ENCODE data around the gene ACACA.

The ACACA gene

GRCh38 chr17:37286430-37286829 lies 120.2 kb downstream of the ACACA start:
- Histone ChIP-seq H3K4me3 (no peak overlapping the region), H3K9me3 (no peaks in the 10 kb centered on the region), H3K27me3 (no peaks in the 10 kb centered on the region), H3K36me3 (peaks cover 0 to 5% (median 4%) of the 10 kb centered on the region in 3 donors), H3K4me1 (peaks cover 0 to 15% (median 2%) of the 10 kb centered on the region in 4 donors), H3K27ac (no peak overlapping the region)
- intact Hi-C loops (cut with DNase I; ENCODE audit: low total_unique reads), result no loop called here
- TF ChIP-seq, protein P1, sequence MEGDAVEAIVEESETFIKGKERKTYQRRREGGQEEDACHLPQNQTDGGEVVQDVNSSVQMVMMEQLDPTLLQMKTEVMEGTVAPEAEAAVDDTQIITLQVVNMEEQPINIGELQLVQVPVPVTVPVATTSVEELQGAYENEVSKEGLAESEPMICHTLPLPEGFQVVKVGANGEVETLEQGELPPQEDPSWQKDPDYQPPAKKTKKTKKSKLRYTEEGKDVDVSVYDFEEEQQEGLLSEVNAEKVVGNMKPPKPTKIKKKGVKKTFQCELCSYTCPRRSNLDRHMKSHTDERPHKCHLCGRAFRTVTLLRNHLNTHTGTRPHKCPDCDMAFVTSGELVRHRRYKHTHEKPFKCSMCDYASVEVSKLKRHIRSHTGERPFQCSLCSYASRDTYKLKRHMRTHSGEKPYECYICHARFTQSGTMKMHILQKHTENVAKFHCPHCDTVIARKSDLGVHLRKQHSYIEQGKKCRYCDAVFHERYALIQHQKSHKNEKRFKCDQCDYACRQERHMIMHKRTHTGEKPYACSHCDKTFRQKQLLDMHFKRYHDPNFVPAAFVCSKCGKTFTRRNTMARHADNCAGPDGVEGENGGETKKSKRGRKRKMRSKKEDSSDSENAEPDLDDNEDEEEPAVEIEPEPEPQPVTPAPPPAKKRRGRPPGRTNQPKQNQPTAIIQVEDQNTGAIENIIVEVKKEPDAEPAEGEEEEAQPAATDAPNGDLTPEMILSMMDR (IDR thresholded peaks at IDR 0.05), result no peak
- DNase-seq, result no peak

DNA sequence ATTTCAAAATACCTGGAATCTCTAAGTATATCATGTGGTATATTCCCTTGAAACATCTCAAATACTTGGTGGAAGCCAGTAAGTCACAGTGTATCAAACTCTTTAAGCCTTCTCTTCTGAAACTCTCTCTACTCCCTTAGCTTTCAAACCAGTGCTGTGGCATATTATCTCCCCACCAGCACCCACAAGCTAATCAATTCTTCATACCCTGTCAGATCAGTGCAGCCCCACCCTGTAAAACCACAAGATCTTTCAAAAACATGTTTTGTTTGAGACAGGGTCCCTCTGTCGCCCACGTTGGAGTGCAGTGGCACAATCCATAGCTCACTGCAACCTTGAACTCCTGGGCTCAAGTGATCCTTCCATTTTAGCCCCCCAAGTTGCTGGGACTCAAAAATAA lies 122.4 kb downstream of the ACACA start:
- Histone ChIP-seq H3K4me3 (no peak overlapping the region), H3K4me1 (peaks cover 0 to 15% (median 2%) of the 10 kb centered on the region in 4 donors), H3K27ac (no peak overlapping the region), H3K27me3 (no peaks in the 10 kb centered on the region), H3K9me3 (no peaks in the 10 kb centered on the region), H3K36me3 (peaks cover 0 to 8% (median 4%) of the 10 kb centered on the region in 3 donors)
- TF ChIP-seq, protein P1 (IDR thresholded peaks at IDR 0.05), result no peak
- DNase-seq, result no peak
- intact Hi-C loops (cut with DNase I; ENCODE audit: low total_unique reads), result no loop called here

GRCh38 chr17:37283414-37283961 lies 123.1 kb downstream of the ACACA start:
- Histone ChIP-seq H3K36me3 (peaks cover 0 to 8% (median 4%) of the 10 kb centered on the region in 3 donors), H3K9me3 (no peaks in the 10 kb centered on the region), H3K4me3 (no peak overlapping the region), H3K4me1 (peaks cover 0 to 15% (median 2%) of the 10 kb centered on the region in 4 donors), H3K27me3 (no peaks in the 10 kb centered on the region), H3K27ac (no peak overlapping the region)
- no peak for DNase-seq
- intact Hi-C loops (cut with DNase I; ENCODE audit: low total_unique reads), result no loop called here
- TF ChIP-seq, protein P1 (IDR thresholded peaks at IDR 0.05), result no peak

- no peaks in the 10 kb centered on the region for H3K27me3 ChIP-seq
- H3K36me3 ChIP-seq, result peaks cover 3 to 22% (median 7%) of the 10 kb centered on the region in 3 donors
- peaks cover 0 to 15% (median 2%) of the 10 kb centered on the region in 4 donors for H3K4me1 ChIP-seq
- H3K27ac ChIP-seq, result no peak overlapping the region
- intact Hi-C loops (cut with DNase I; ENCODE audit: low total_unique reads), result no loop called here
- no peak for DNase-seq
- TF ChIP-seq, protein P1 (IDR thresholded peaks at IDR 0.05), result no peak
- no peak overlapping the region for H3K4me3 ChIP-seq
- no peaks in the 10 kb centered on the region for H3K9me3 ChIP-seq
Observed at GRCh38 chr17:37280841-37281240, 125.8 kb downstream of the ACACA start.

- Histone ChIP-seq H3K27me3 (no peaks in the 10 kb centered on the region), H3K4me1 (peaks cover 0 to 7% (median 2%) of the 10 kb centered on the region in 4 donors), H3K4me3 (no peak overlapping the region), H3K27ac (no peak overlapping the region), H3K9me3 (no peaks in the 10 kb centered on the region), H3K36me3 (peaks cover 7 to 38% (median 22%) of the 10 kb centered on the region in 3 donors)
- no peak for DNase-seq
- intact Hi-C loops (cut with DNase I; ENCODE audit: low total_unique reads), result no loop called here
- TF ChIP-seq, protein P1 (IDR thresholded peaks at IDR 0.05), result no peak
Observed at GRCh38 chr17:37278247-37278894, 128.3 kb downstream of the ACACA start.
